HepG2 (cell line): Measurements from ENCODE around the gene NOTUM. TPM values are rescaled to one million over a fixed set of nuclear protein-coding genes. Genes with fewer than 3 reads are reported as not detected.

Experiments
- ATAD3A ChIP-seq: sonication (generic); formaldehyde crosslinking; IDR thresholded peaks from 2 replicates; pipeline ENCODE4 v1.4.0; 2020; ENCODE audit warnings: missing genetic modification reagents
- GATAD1 ChIP-seq: IDR thresholded peaks from 2 replicates; pipeline ENCODE4 v1.6.1; 2016; ENCODE audit warnings: missing genetic modification reagents, missing compliant biosample characterization
- KMT2B ChIP-seq: IDR thresholded peaks from 2 replicates; pipeline ENCODE4 v1.6.1; 2016; ENCODE audit warnings: missing genetic modification reagents, missing compliant biosample characterization
- ONECUT2 ChIP-seq: sonication (generic); formaldehyde crosslinking; IDR thresholded peaks from 2 replicates; pipeline ENCODE4 v1.4.0; 2020; ENCODE audit warnings: missing genetic modification reagents
- PREB ChIP-seq: sonication (generic); formaldehyde crosslinking; IDR thresholded peaks from 2 replicates; pipeline ENCODE4 v1.4.0; 2020; ENCODE audit warnings: missing genetic modification reagents
- TCF7 ChIP-seq: sonication (generic); IDR thresholded peaks from 2 replicates; pipeline ENCODE4 v1.6.1; 2016; ENCODE audit warnings: antibody characterized with exemption, low read depth
- THAP11 ChIP-seq: IDR thresholded peaks from 2 replicates; pipeline ENCODE4 v1.6.1; 2016; ENCODE audit warnings: missing biosample characterization, missing genetic modification reagents
- ZNF142 ChIP-seq: sonication (generic); formaldehyde crosslinking; IDR thresholded peaks from 2 replicates; pipeline ENCODE4 v1.4.0; 2020; ENCODE audit warnings: missing genetic modification reagents
- ZNF256 ChIP-seq: sonication (generic); formaldehyde crosslinking; conservative IDR thresholded peaks from 2 replicates; pipeline ENCODE4 v1.4.0; 2020; ENCODE audit warnings: missing genetic modification reagents
- ZNF333 ChIP-seq: sonication (generic); formaldehyde crosslinking; IDR thresholded peaks from 2 replicates; pipeline ENCODE4 v1.4.0; 2020; ENCODE audit warnings: mild to moderate bottlenecking, missing genetic modification reagents, borderline replicate concordance
- ZNF510 ChIP-seq: sonication (generic); formaldehyde crosslinking; IDR thresholded peaks from 2 replicates; pipeline ENCODE4 v1.4.0; 2020; ENCODE audit warnings: low read depth, mild to moderate bottlenecking, missing genetic modification reagents
- ZSCAN22 ChIP-seq: sonication (generic); formaldehyde crosslinking; IDR thresholded peaks from 2 replicates; pipeline ENCODE4 v1.4.0; 2020; ENCODE audit warnings: mild to moderate bottlenecking, missing genetic modification reagents
- polyA plus RNA-seq, 8 experiments: library from polyadenylated mRNA; depleted of rRNA in 3 of 8; stranded (reverse) in 7 of 8; unstranded in 1 of 8; fragments of >200 nt; fragmentation: Illumina TruSeq in 4 of 8; extraction: Trizol in 4 of 8; gene quantifications; 2 replicates each; pipeline versions ENCODE4 v1.2.1 to v1.2.3, GENCODE V29; 2011 to 2016; ENCODE audit warnings: low read depth in 4 of 8, missing spikeins in 1 of 8, mixed read lengths in 1 of 8; ENCODE audit not compliant: insufficient read depth in 1 of 8
- total RNA-seq, 5 experiments: library from RNA; depleted of rRNA; stranded (reverse); fragments of >200 nt; fragmentation: Illumina TruSeq; extraction: Trizol; gene quantifications; 2 replicates each; pipeline ENCODE4 v1.2.3, GENCODE V29; 2016; ENCODE audit warnings: low read depth in 1 of 5

The NOTUM gene
- total and polyA plus RNA-seq, 2 of the 13 experiments (the other 11 are each of a cell fraction or from before 2014, with no cell fraction given) = 150 to 160 TPM

DNA sequence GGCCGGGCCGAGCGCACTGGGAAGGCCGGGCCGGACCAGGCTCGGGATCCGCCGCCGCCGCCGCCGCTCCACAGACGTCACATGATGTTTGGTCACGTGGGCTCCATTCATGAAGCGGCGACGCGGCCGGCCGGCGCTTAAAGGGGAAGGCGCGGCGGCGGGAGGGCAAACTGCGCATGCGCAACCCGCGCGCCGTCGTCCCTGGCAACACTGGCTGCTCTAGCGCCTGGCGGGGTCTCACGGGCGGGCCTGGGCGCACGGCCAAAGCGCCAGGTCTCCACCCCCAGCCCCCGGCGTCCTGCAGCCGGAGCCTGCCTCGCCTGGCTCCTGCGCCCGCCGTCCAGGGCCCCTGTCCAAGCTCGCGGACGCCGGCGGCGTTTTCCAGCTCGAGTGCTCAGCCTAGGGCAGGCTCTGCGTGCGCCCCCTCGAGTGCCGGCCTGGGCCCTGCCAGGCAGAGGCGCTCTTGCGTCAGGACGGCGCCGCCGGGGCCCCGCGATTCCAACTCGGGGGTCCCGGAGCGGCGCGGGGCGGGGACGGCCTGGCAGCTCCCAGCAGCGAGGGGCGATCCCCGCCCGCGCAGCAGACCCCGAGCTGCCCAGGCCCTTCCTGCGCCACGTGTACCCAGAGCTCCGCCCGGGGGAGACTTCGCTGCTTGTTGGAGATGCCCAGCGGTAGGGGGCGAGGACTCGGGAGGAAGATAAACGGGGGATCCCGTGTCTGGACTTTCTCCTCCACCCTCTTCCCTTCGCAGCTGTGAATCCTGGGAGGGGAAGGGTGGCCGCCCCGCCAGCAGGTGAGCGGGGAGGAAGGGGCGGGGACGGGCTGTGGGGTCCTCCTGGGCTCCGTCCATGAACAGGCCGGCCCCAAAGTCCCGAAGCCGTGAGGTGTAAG lies 33.1 kb downstream of the NOTUM start, which contains the start of gene MAFG (continued):
- TF ChIP-seq ONECUT2 (0 out of 2 replicates have a peak, but pooled peaks have one; percentile 13), GATAD1 (CRISPR knock-in tag) (peak; percentile 89), ZNF142 (CRISPR knock-in tag) (peak; percentile 86), PREB (CRISPR knock-in tag) (no peak), KMT2B (CRISPR knock-in tag) (no peak), ZNF333 (peak; percentile 80), THAP11 (CRISPR knock-in tag) (peak; percentile 42), ATAD3A (no peak; the same call in 1 of the 2 replicates), ZNF256 (CRISPR knock-in tag) (no peak), ZNF510 (peak; percentile 71; the same call in 1 of the 2 replicates), TCF7 (no peak), ZSCAN22 (CRISPR knock-in tag) (peak; percentile 62; the same call in 1 of the 2 replicates)
- TF ChIP-seq, all 625 proteins: peak for 318
